Fibroblast of lung (primary cell): ENCODE data around the gene STK32B. TPM values are rescaled to one million over a fixed set of nuclear protein-coding genes. Genes with fewer than 3 reads are reported as not detected.
"Not testable (repeated sequence)": the region's sequence is repeated elsewhere in the genome, so short reads cannot be mapped to it uniquely, and the experiment has no call there.

Experiments used
- DNase-seq, 2 donors: peaks; one replicate each; pipeline versions ENCODE4 v3.0.0 to v3.0.0-alpha.2; 2010; ENCODE audit warnings: low read depth in 2 of 2
- H2AFZ ChIP-seq: 2 replicates; pipeline ENCODE4 v1.5.1; 2012; ENCODE audit warnings: low read length, control low read depth, inconsistent platforms
- H3K27ac ChIP-seq: 2 replicates; pipeline ENCODE4 v1.5.1; 2011; ENCODE audit warnings: low read length, control low read depth; ENCODE audit not compliant: insufficient read depth
- H3K27me3 ChIP-seq: 2 replicates; pipeline ENCODE4 v1.5.1; 2011; ENCODE audit warnings: mild to moderate bottlenecking, low read length; ENCODE audit not compliant: control insufficient read depth, insufficient read depth
- H3K36me3 ChIP-seq: 2 replicates; pipeline ENCODE4 v1.5.1; 2011; ENCODE audit warnings: low read length; ENCODE audit not compliant: control insufficient read depth, insufficient read depth
- H3K4me1 ChIP-seq: 2 replicates; pipeline ENCODE4 v1.5.1; 2011; ENCODE audit warnings: low read length; ENCODE audit not compliant: control insufficient read depth, insufficient read depth; ENCODE audit errors: extremely low read depth
- H3K4me2 ChIP-seq: 2 replicates; pipeline ENCODE4 v1.5.1; 2011; ENCODE audit warnings: low read length, control low read depth; ENCODE audit not compliant: insufficient read depth; ENCODE audit errors: extremely low read depth
- H3K4me3 ChIP-seq, 4 experiments: fragments of 200-600 bp in 1 of 4; sonication (generic) in 1 of 4; replicated peaks in 1 of 4; 2 replicates each; pipeline ENCODE4 v1.5.1; 2011 to 2016; ENCODE audit warnings: low read length in 4 of 4, low read depth in 3 of 4, mild to moderate bottlenecking in 3 of 4, control low read depth in 2 of 4, inconsistent platforms in 1 of 4, mixed read lengths in 1 of 4; ENCODE audit not compliant: insufficient read depth in 1 of 4; ENCODE audit errors: control extremely low read depth in 1 of 4
- H3K79me2 ChIP-seq: 2 replicates; pipeline ENCODE4 v1.5.1; 2012; ENCODE audit warnings: mild to moderate bottlenecking, low read length, inconsistent platforms; ENCODE audit not compliant: control insufficient read depth, insufficient read depth
- H3K9ac ChIP-seq: 2 replicates; pipeline ENCODE4 v1.5.1; 2011; ENCODE audit warnings: mild to moderate bottlenecking, low read length, control low read depth; ENCODE audit not compliant: insufficient read depth
- H3K9me3 ChIP-seq: 2 replicates; pipeline ENCODE4 v1.5.1; 2012; ENCODE audit warnings: low read depth, low read length; ENCODE audit not compliant: control insufficient read depth, insufficient read depth
- H4K20me1 ChIP-seq: 2 replicates; pipeline ENCODE4 v1.5.1; 2011; ENCODE audit warnings: low read length; ENCODE audit not compliant: control insufficient read depth, insufficient read depth; ENCODE audit errors: extremely low read depth
- EZH2 ChIP-seq: IDR thresholded peaks from 2 replicates; pipeline ENCODE4 v1.5.1; 2012; ENCODE audit warnings: low read length, control low read depth, mild to moderate bottlenecking; ENCODE audit errors: missing control alignments
- polyA plus RNA-seq, 2 donors: library from polyadenylated mRNA; depleted of rRNA in 1 of 2; stranded (reverse) in 1 of 2; unstranded in 1 of 2; fragments of >200 nt; gene quantifications; 2 replicates each; pipeline ENCODE4 v1.2.1, GENCODE V29; 2011 to 2012; ENCODE audit warnings: missing spikeins in 1 of 2
- total RNA-seq: library from RNA; depleted of rRNA; stranded (reverse); fragments of >200 nt; gene quantifications from 2 replicates; pipeline ENCODE4 v1.2.1, GENCODE V29; 2014
- TF ChIP-seq, protein P1 (sequence below), 2 donors: IDR thresholded peaks in 1 of 2; conservative IDR thresholded peaks in 1 of 2; 1 replicate in 1 of 2; 2 replicates in 1 of 2; pipeline ENCODE4 v1.5.1; 2011 to 2012; ENCODE audit warnings: low read length in 2 of 2, control low read depth in 1 of 2, inconsistent platforms in 1 of 2, low read depth in 1 of 2, mild to moderate bottlenecking in 1 of 2

STK32B gene
- total and polyA plus RNA-seq, 2 donors (not counting 1 experiment from before 2014, with no cell fraction given) = 0.50 to 1.4 TPM

DNA sequence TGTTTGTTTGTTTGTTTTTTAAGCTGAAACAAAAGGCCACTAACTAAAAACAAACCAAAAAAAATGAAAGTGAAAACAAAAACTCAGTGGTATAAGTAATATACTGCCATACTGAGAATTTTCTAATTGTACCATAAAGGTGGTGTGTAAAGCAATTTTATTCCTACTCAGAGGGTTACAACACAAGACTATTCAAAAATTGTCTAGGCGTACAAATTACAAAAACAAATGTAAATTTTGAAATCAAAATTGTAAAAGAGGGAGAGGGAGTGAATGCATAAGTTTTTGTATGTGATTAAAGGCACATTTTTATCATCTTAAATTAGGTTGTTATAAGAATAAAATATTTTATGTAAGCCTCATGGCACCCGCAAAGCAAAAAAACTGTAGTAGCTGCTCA lies 232.6 kb downstream of the STK32B start:
- no peaks in the 10 kb centered on the region for H3K36me3 ChIP-seq
- no peaks in the 10 kb centered on the region for H3K4me1 ChIP-seq
- H2AFZ ChIP-seq = no peak overlapping the region
- no peaks in the 10 kb centered on the region for H3K9me3 ChIP-seq
- DNase-seq = no peak
- H4K20me1 ChIP-seq = no peaks in the 10 kb centered on the region
- no peaks in the 10 kb centered on the region for H3K79me2 ChIP-seq
- no peak overlapping the region for H3K4me2 ChIP-seq
- no peak overlapping the region for H3K27ac ChIP-seq
- no peaks in the 10 kb centered on the region for H3K27me3 ChIP-seq
- H3K9ac ChIP-seq = no peak overlapping the region
- TF ChIP-seq EZH2 = no peak
- TF ChIP-seq, protein P1, sequence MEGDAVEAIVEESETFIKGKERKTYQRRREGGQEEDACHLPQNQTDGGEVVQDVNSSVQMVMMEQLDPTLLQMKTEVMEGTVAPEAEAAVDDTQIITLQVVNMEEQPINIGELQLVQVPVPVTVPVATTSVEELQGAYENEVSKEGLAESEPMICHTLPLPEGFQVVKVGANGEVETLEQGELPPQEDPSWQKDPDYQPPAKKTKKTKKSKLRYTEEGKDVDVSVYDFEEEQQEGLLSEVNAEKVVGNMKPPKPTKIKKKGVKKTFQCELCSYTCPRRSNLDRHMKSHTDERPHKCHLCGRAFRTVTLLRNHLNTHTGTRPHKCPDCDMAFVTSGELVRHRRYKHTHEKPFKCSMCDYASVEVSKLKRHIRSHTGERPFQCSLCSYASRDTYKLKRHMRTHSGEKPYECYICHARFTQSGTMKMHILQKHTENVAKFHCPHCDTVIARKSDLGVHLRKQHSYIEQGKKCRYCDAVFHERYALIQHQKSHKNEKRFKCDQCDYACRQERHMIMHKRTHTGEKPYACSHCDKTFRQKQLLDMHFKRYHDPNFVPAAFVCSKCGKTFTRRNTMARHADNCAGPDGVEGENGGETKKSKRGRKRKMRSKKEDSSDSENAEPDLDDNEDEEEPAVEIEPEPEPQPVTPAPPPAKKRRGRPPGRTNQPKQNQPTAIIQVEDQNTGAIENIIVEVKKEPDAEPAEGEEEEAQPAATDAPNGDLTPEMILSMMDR (conservative IDR thresholded peaks at IDR 0.05 in 1 of 2, IDR thresholded peaks at IDR 0.05 in 1 of 2; ENCODE audit: low read depth in 1 of 2, low read length in 2 of 2) = no peak
- H3K4me3 ChIP-seq = no peak overlapping the region

DNA sequence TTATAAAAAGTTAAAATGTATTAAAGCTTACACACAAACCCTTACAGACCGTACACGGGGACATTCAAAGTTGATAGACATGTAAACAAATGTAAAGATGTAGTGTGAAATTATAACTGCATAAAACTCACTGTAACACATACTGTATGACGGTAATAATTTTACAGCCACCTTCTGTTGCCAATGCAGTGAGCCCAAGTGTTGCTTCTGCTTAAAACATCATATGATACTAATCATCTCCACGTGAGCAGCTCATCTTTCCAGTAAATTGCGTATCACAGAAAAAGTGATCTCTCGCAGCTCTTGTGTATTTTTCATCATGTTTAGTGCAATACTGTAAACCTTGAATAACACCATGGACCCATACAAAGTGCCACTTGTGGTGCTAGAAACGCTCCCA lies 233.2 kb downstream of the STK32B start:
- Histone ChIP-seq H3K4me1 (no peaks in the 10 kb centered on the region), H3K9ac (no peak overlapping the region), H3K4me3 (no peak overlapping the region), H4K20me1 (no peaks in the 10 kb centered on the region), H2AFZ (no peak overlapping the region), H3K4me2 (no peak overlapping the region), H3K9me3 (no peaks in the 10 kb centered on the region), H3K79me2 (no peaks in the 10 kb centered on the region), H3K36me3 (no peaks in the 10 kb centered on the region), H3K27ac (no peak overlapping the region), H3K27me3 (no peaks in the 10 kb centered on the region)
- no peak for DNase-seq
- no peak for TF ChIP-seq EZH2
- TF ChIP-seq, protein P1 (conservative IDR thresholded peaks at IDR 0.05 in 1 of 2, IDR thresholded peaks at IDR 0.05 in 1 of 2; ENCODE audit: low read depth in 1 of 2, low read length in 2 of 2) = no peak

DNA sequence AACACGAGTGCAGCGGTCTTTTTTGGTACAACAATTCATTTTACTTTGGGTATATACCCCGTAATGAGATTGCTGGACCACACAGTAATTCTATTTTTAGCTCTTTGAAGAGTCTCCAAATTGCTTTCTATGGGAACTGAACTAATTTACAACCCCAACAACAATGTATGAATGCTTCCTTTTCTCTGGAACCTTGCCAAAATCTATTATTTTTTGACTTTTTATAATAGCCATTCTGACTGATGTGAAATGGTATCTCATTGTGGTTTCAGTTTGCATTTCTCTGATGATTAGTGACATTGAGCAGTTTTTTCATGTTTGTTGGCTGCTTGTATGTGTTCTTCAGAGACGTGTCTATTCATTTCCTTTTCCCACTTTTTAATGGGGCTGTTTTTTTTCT lies 240.8 kb downstream of the STK32B start:
- Histone ChIP-seq H3K36me3 (no peaks in the 10 kb centered on the region), H3K9ac (no peak overlapping the region), H3K4me2 (no peak overlapping the region), H3K9me3 (no peaks in the 10 kb centered on the region), H3K27me3 (no peaks in the 10 kb centered on the region), H3K4me3 (no peak overlapping the region), H4K20me1 (peaks cover 2% of the 10 kb centered on the region), H3K79me2 (no peaks in the 10 kb centered on the region), H3K27ac (no peak overlapping the region), H3K4me1 (no peaks in the 10 kb centered on the region), H2AFZ (no peak overlapping the region)
- no peak for DNase-seq
- no peak for TF ChIP-seq EZH2
- TF ChIP-seq, protein P1 (conservative IDR thresholded peaks at IDR 0.05 in 1 of 2, IDR thresholded peaks at IDR 0.05 in 1 of 2; ENCODE audit: low read depth in 1 of 2, low read length in 2 of 2) = no peak

DNA sequence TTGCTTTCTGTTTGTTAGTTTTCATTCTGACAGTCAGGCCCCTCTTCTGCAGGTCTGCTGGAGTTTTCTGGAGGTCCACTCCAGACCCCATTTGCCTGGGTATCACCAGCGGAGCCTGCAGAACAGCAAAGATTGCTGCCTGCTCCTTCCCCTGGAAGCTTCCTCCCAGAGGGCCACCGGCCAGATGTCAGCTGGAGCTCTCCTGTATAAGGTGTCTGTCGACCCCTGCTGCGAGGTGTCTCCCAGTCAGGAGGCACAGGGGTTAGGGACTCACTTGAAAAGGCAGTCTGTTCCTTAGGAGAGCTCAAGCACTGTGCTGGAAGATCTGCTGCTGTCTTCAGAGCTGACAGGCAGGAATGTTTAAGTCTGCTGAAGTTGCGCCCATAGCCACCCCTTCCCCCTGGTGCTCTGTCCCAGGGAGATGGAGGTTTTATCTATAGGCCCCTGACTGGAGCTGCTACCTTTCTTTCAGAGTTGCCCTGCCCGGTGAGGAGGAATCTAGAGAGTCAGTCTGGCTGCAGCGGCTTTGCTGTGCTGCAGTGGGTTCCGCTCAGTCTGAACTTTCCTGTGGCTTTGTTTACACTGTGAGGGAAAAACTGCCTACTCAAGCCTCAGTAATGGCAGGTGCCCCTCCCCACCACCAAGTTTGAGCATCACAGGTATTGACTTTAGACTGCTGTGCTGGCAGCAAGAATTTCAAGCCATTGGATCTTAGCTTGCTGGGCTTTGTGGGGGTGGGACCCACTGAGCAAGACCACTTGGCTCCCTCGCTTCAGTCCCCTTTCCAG lies 246.9 kb downstream of the STK32B start:
- H3K9ac ChIP-seq, DNase-seq, H3K79me2 ChIP-seq, H3K36me3 ChIP-seq, H3K4me2 ChIP-seq, H3K9me3 ChIP-seq, H3K27me3 ChIP-seq, H3K27ac ChIP-seq, H3K4me1 ChIP-seq, H2AFZ ChIP-seq, H3K4me3 ChIP-seq, H4K20me1 ChIP-seq: not testable (repeated sequence)
